ENCODE data around the gene FBXL4. TPM values are rescaled to one million over a fixed set of nuclear protein-coding genes. Genes with fewer than 3 reads are reported as not detected.
A peak's percentile ranks its signal among the peaks of the same experiment; 100 is the strongest.

FBXL4 gene
- total and polyA plus RNA-seq, 7 donors = 3.4 to 15.5 (median 11.5) TPM

DNA sequence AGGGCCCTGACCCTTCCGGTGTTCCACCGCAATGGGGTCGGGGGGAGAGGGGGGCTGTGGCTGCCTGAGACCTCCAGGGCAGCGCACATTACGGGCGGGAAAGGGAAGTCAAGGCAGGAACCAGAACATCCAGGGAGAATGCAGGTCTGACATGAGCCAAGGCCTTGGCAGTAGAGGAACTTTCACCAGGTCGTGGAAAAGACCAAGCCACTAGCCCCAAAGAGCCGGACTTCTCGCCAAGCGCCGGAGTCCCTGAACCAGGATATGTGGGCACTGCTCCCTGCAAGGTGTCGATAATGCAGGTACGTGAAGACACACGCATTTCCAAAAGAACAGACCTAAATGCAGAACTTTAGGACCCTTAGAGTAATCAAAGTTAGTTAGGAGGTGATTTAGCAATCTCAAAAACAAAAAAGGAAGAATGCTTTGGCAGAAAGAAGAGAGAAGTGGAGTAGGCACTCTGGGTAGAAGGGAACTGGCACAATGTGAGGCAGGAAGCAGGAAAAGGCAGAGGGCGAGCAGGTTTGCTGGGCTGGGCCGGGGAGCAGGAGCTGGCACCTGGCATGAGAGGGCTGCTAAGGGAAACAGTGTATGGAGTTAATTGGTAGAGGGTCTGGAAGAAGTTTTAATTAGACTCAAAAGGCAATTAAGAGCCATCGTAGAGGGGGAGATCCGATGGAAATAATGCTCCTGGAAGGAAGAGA, 99.1 kb downstream of the FBXL4 start:
- no peaks in the 10 kb centered on the region for H3K9me3 ChIP-seq
- DNase-seq (no peak), ATAC-seq (no peak)
- no peaks in the 10 kb centered on the region for H3K36me3 ChIP-seq (ENCODE audit: insufficient read depth in 1 of 2, low read depth in 1 of 2)
- no peak overlapping the region for H3K27ac ChIP-seq
- H3K27me3 ChIP-seq (ENCODE audit: insufficient read depth in 3 of 3, low read length in 2 of 3) = peaks cover 3 to 69% (median 22%) of the 10 kb centered on the region in 3 donors
- H3K4me3 ChIP-seq = no peak overlapping the region
- intact Hi-C loops (cut with DNase I) = loop anchor here in 1 of 2 donors (5.0 to 10.0 kb wide), 2 partner anchors 276 to 1351 kb away; no protein-coding TSS in a partner anchor
- TF ChIP-seq, protein P1, sequence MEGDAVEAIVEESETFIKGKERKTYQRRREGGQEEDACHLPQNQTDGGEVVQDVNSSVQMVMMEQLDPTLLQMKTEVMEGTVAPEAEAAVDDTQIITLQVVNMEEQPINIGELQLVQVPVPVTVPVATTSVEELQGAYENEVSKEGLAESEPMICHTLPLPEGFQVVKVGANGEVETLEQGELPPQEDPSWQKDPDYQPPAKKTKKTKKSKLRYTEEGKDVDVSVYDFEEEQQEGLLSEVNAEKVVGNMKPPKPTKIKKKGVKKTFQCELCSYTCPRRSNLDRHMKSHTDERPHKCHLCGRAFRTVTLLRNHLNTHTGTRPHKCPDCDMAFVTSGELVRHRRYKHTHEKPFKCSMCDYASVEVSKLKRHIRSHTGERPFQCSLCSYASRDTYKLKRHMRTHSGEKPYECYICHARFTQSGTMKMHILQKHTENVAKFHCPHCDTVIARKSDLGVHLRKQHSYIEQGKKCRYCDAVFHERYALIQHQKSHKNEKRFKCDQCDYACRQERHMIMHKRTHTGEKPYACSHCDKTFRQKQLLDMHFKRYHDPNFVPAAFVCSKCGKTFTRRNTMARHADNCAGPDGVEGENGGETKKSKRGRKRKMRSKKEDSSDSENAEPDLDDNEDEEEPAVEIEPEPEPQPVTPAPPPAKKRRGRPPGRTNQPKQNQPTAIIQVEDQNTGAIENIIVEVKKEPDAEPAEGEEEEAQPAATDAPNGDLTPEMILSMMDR (IDR thresholded peaks at IDR 0.05) = no peak
- WGBS, 3 donors = 45 to 56% (median 53%) methylated on average over 18 of the region's 18 CpGs
- peaks cover 5% of the 10 kb centered on the region for H3K4me1 ChIP-seq

DNA sequence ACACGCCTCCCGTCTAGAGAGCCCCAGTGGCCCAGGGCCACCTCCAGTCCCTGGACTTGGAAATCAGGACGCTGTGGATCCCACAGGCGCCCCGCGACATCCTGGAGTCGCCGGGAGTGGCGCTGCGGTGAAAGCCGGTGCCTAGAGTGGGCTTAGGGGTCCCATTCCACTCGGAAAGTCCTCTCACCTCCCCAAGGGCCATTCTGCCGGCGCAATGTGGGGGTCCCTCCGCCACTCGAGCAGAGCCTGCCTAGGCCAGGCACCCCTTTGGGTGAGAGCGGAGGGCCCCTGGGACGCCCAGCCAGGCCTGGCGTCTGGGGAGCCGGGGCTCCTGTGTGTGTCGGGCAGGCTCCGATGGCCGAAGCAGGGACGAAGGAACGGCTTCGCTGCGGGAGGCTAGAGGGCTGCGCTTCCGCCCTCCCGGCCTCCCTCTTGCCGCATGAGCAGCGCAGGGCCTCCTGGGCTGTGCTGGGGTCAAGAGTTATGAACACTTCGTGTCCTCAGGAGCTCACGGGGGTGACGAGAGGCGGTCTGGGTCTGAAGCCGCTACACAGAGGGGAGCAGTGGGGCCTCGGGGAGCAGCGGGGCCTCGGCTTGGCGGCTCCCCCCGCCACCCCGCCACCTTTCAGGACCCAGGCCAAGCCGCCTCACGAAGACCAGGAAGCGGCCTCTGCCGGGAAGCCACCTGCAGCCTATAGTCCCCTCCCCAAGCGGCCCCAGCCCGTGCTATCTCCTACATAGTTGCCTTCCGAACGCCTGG, 99.8 kb downstream of the FBXL4 start:
- no peaks in the 10 kb centered on the region for H3K9me3 ChIP-seq
- H3K27me3 ChIP-seq (ENCODE audit: insufficient read depth in 3 of 3, low read length in 2 of 3) = peaks cover 3 to 76% (median 26%) of the 10 kb centered on the region in 3 donors
- 8 to 11% (median 10%) methylated on average over 38 to 51 of the region's 51 CpGs for WGBS, 3 donors
- TF ChIP-seq, protein P1 (IDR thresholded peaks at IDR 0.05) = no peak
- no peaks in the 10 kb centered on the region for H3K36me3 ChIP-seq (ENCODE audit: insufficient read depth in 1 of 2, low read depth in 1 of 2)
- intact Hi-C loops (cut with DNase I) = loop anchor here in 1 of 2 donors (5.0 to 10.0 kb wide), 2 partner anchors 277 to 1351 kb away; no protein-coding TSS in a partner anchor
- ATAC-seq (peak; percentile 25 to 42 (median 37)), DNase-seq (no peak)
- no peak overlapping the region for H3K27ac ChIP-seq
- peaks cover 5% of the 10 kb centered on the region for H3K4me1 ChIP-seq
- peak overlapping the region; percentile 20 for H3K4me3 ChIP-seq

DNA sequence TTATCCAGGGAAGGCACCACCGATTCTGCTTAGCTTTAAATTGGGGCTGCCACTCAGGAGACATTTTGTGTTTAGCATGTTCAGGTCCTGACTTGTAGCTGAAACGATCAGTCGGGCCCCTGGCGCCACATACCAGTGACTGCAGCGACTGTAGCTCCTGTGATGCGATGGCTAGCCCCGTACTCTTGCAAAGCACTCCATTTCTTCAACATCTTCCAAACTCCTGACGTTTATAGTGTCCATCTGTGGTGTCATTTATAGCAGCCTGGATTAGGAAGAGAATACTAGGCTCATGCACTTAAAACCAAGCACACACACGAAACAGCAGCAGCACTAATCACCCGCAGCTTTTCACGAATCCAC, 100.3 kb downstream of the FBXL4 start:
- ATAC-seq (no peak), DNase-seq (no peak)
- no peaks in the 10 kb centered on the region for H3K36me3 ChIP-seq (ENCODE audit: insufficient read depth in 1 of 2, low read depth in 1 of 2)
- WGBS, 3 donors = 35 to 48% (median 46%) methylated on average over 11 of the region's 11 CpGs
- peaks cover 5% of the 10 kb centered on the region for H3K4me1 ChIP-seq
- intact Hi-C loops (cut with DNase I) = loop anchor here in 1 of 2 donors (5.0 to 10.0 kb wide), 2 partner anchors 277 to 1350 kb away; no protein-coding TSS in a partner anchor
- H3K9me3 ChIP-seq = no peaks in the 10 kb centered on the region
- no peak overlapping the region for H3K27ac ChIP-seq
- no peak overlapping the region for H3K4me3 ChIP-seq
- TF ChIP-seq, protein P1 (IDR thresholded peaks at IDR 0.05) = no peak
- peaks cover 3 to 82% (median 31%) of the 10 kb centered on the region in 3 donors for H3K27me3 ChIP-seq (ENCODE audit: insufficient read depth in 3 of 3, low read length in 2 of 3)

DNA sequence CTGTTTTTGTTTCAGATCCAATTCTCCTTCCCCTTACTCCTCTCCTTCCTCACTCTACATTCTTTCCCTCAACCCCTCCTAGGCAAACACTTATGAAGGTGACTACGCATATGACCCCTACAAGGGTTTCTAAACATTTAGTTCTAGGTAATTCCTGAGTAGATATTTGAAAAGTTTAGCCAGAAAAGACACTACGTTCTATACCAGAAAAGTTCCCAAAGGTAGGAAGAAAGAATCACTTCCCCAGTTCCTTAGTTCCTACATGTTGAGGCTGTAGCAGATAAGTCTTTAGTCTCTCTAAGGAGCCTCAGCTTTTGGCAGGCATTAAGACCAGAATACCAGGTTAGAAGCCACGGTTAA, 101.7 kb downstream of the FBXL4 start:
- Histone ChIP-seq H3K9me3 (no peaks in the 10 kb centered on the region), H3K27me3 (ENCODE audit: insufficient read depth in 3 of 3, low read length in 2 of 3) (peaks cover 3 to 96% (median 33%) of the 10 kb centered on the region in 3 donors), H3K27ac (no peak overlapping the region), H3K36me3 (ENCODE audit: insufficient read depth in 1 of 2, low read depth in 1 of 2) (no peaks in the 10 kb centered on the region), H3K4me1 (peaks cover 5% of the 10 kb centered on the region), H3K4me3 (no peak overlapping the region)
- TF ChIP-seq, protein P1 (IDR thresholded peaks at IDR 0.05) = no peak
- WGBS, 3 donors = 50 to 55% (median 54%) methylated on average over 3 of the region's 3 CpGs
- intact Hi-C loops (cut with DNase I) = loop anchor here in 1 of 2 donors (5.0 to 10.0 kb wide), 2 partner anchors 279 to 1349 kb away; no protein-coding TSS in a partner anchor
- no peak for DNase-seq
- no peak for ATAC-seq

All from psoas muscle (tissue), 8 donors.